Progenitor cell of endocrine pancreas (in vitro differentiated cells): ENCODE results near the gene OSBPL9. TPM values are rescaled to one million over a fixed set of nuclear protein-coding genes. Genes with fewer than 3 reads are reported as not detected.

Experiments used
- DNase-seq: peaks from one replicate; pipeline ENCODE4 v3.0.0; 2021; ENCODE audit warnings: low spot score; ENCODE audit not compliant: unreplicated experiment
- H3K27ac Mint-ChIP-seq: 2 replicates; pipeline ENCODE4 v1.8.0; 2021; ENCODE audit warnings: mild to moderate bottlenecking, moderate library complexity, mixed read lengths
- H3K27me3 Mint-ChIP-seq: 2 replicates; pipeline ENCODE4 v1.8.0; 2021; ENCODE audit warnings: mixed read lengths
- H3K36me3 Mint-ChIP-seq: 2 replicates; pipeline ENCODE4 v1.8.0; 2022; ENCODE audit warnings: mixed read lengths; ENCODE audit not compliant: insufficient read depth
- H3K4me1 Mint-ChIP-seq: 2 replicates; pipeline ENCODE4 v1.8.0; 2021; ENCODE audit warnings: low read depth, mixed read lengths
- H3K4me3 Mint-ChIP-seq: 2 replicates; pipeline ENCODE4 v1.8.0; 2021; ENCODE audit warnings: low read depth, mild to moderate bottlenecking, moderate library complexity, mixed read lengths
- H3K9me3 Mint-ChIP-seq: 2 replicates; pipeline ENCODE4 v1.8.0; 2021; ENCODE audit warnings: low read depth, mixed read lengths
- total RNA-seq: library from RNA; stranded (reverse); gene quantifications from 2 replicates; pipeline ENCODE4 v1.2.1, GENCODE V29; 2021
- TF ChIP-seq, protein P1 (sequence below): fragments of 200-600 bp; sonication (generic); IDR thresholded peaks from one replicate; pipeline ENCODE4 v1.5.0; 2021; ENCODE audit warnings: antibody characterized with exemption, mild to moderate bottlenecking; ENCODE audit not compliant: unreplicated experiment

The OSBPL9 gene
- total RNA-seq, 1 donor from 2014 or later, result 138 TPM

DNA sequence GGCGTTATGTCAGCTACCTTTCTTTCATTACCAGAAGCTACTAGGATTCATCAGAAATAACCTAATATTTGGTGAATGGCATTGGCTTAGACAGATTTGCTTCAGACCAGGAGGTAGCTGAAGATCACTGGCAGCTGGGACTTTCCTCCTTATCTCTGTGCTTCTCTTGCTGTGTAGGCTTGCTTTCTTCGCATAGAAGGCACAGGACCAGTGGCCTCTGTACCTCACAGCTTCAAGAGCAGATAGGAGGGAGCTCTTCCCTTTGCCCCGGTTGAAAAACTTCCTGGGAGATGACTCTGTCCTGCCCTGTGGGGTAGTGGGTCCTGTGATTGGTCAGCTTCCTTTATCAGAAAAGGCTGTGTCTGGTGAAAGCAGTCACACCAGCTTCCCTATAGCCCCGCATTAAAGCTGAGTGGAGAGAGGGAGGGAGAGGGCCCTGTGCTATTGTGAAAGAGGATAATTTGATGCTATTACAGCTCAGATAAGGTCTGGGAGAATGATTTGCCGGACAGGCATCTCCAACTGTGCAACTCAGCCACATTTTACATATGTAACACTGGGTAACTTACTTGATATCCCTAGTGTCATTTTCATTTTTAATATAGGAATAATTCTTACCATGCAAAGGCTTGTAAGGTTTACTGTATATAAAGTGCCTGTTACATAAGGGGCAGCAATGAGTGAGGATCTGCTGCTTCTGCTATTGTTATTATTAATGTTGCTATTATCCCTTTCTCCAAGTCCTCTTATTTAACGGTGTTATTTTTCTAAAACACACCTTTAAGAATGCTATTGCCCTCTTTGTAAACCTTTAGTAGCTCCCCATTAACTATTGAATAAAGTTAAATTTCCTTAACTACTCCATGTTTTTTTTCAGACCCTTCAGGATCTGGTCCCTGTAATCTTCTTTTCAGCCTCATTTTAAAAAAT lies 31.6 kb downstream of the OSBPL9 start:
- peaks cover 37% of the 10 kb centered on the region for H3K4me1 Mint-ChIP-seq
- no peak overlapping the region for H3K4me3 Mint-ChIP-seq

DNA sequence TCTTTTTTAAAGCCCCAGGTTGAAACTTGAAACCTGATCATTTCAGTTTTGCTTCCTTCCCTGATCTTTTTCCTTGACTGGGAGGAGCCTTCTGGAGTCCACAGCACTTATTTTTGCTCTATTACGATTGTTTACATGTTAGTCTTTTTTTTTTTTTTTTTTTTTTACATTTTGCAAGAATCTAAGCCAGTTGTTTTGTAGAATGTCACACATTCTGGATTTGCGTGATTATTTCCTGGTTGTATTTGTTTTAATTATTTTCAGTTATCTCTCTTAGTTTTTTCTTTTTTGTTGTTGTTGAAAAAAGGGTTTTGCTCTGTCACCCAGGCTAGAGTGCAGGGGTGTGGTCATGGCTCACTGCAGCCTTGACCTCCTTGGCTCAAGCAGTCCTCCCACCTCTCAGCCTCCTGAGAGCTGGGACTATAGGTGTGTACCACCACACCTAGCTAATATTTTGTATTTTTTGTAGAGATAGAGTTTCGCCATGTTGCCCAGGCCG lies 32.8 kb downstream of the OSBPL9 start:
- Mint-ChIP-seq H3K4me1 (peaks cover 39% of the 10 kb centered on the region), H3K27ac (peak overlapping the region; percentile 59), H3K27me3 (no peaks in the 10 kb centered on the region), H3K36me3 (peaks cover 7% of the 10 kb centered on the region), H3K4me3 (no peak overlapping the region), H3K9me3 (peaks cover 7% of the 10 kb centered on the region)
- TF ChIP-seq, protein P1, sequence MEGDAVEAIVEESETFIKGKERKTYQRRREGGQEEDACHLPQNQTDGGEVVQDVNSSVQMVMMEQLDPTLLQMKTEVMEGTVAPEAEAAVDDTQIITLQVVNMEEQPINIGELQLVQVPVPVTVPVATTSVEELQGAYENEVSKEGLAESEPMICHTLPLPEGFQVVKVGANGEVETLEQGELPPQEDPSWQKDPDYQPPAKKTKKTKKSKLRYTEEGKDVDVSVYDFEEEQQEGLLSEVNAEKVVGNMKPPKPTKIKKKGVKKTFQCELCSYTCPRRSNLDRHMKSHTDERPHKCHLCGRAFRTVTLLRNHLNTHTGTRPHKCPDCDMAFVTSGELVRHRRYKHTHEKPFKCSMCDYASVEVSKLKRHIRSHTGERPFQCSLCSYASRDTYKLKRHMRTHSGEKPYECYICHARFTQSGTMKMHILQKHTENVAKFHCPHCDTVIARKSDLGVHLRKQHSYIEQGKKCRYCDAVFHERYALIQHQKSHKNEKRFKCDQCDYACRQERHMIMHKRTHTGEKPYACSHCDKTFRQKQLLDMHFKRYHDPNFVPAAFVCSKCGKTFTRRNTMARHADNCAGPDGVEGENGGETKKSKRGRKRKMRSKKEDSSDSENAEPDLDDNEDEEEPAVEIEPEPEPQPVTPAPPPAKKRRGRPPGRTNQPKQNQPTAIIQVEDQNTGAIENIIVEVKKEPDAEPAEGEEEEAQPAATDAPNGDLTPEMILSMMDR, result no peak
- DNase-seq, result no peak

More for the DNA sequence above, 31.6 kb downstream of the OSBPL9 start:
- TF ChIP-seq, protein P1, result no peak
- DNase-seq, result no peak
- Mint-ChIP-seq H3K9me3 (peaks cover 8% of the 10 kb centered on the region), H3K27me3 (no peaks in the 10 kb centered on the region), H3K27ac (peak overlapping the region; percentile 8), H3K36me3 (peaks cover 8% of the 10 kb centered on the region)

DNA sequence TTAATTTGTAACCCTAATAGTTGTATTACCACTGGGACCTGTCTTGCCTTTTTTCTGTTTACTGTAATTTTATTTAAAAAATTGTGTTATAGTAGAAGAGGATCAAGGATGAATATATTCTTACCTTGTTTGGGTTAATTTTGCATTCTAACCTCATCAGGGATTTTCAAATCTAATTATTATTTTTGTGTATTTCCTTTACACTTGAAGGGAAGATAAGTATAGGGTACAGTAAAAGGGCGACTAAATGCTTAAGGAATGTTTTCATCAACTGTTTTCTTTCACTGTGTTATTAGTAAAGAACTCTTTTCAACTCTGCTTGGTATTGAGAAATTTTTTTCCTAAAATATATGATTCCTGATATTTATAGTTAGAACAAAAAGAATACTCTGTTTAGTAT lies 33.3 kb downstream of the OSBPL9 start:
- Mint-ChIP-seq H3K4me3 (no peak overlapping the region), H3K27ac (no peak overlapping the region), H3K36me3 (peaks cover 9% of the 10 kb centered on the region), H3K9me3 (peaks cover 5% of the 10 kb centered on the region), H3K4me1 (peaks cover 39% of the 10 kb centered on the region), H3K27me3 (no peaks in the 10 kb centered on the region)
- TF ChIP-seq, protein P1, result no peak
- no peak for DNase-seq

DNA sequence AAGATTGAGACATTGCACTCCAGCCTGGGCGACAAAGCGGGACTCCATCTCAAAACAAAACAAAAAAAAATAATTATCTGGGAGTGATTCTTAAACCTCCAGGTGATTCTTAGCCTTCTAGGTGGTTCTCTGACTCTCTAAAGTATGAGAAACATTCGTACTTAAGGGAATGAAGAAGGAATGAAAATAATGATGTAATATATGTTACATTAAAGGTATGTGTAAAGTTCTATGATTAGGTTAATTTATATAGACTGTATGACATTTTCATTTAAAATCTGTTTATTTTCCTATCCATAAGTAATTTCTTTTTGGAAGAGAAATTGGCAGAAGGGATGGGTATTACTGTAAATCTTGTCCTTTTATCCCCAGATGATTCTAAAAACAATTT lies 34.7 kb downstream of the OSBPL9 start:
- Mint-ChIP-seq H3K27me3 (no peaks in the 10 kb centered on the region), H3K36me3 (peaks cover 7% of the 10 kb centered on the region), H3K4me1 (peaks cover 39% of the 10 kb centered on the region), H3K4me3 (no peak overlapping the region), H3K9me3 (no peaks in the 10 kb centered on the region), H3K27ac (no peak overlapping the region)
- DNase-seq, result no peak
- TF ChIP-seq, protein P1, result no peak

DNA sequence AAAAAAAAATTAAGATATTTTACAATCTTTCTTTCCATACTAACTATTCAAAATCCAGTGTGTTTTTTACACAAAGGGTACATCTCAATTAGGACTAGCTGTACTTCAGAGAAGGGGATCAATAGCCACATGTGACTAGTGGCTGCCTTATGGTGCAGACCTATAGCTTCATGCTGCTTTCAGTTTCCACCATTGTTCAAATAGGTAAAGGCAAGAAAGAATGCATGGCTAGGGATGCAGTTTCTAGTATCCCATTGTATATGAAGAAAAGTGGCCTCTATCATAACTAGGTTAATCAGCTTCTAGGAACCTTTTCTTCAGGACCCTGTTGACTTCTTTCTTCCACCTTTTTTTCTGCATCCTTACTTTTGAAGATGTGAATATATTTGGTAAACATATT lies 35.7 kb downstream of the OSBPL9 start:
- no peaks in the 10 kb centered on the region for H3K27me3 Mint-ChIP-seq
- no peak for DNase-seq
- H3K4me3 Mint-ChIP-seq, result no peak overlapping the region
- peaks cover 6% of the 10 kb centered on the region for H3K36me3 Mint-ChIP-seq
- peaks cover 37% of the 10 kb centered on the region for H3K4me1 Mint-ChIP-seq
- TF ChIP-seq, protein P1, result no peak
- no peaks in the 10 kb centered on the region for H3K9me3 Mint-ChIP-seq
- H3K27ac Mint-ChIP-seq, result peak overlapping the region; percentile 58
